Naive thymus-derived CD8-positive, alpha-beta T cell (primary cell): ENCODE results near the gene UCP3. TPM values are rescaled to one million over a fixed set of nuclear protein-coding genes. Genes with fewer than 3 reads are reported as not detected.

Experiments
- ATAC-seq, 2 donors: fragments of 150-1000 bp; cut with Tn5 transposase in 1 of 2; sonication (Bioruptor Pico), chemical (Tn5 transposase) in 1 of 2; 1 replicate in 1 of 2; 2 replicates in 1 of 2; pipeline ENCODE4 v1.10.0; 2021; ENCODE audit warnings: mild to moderate bottlenecking in 2 of 2, moderate library complexity in 2 of 2
- POLR2A ChIA-PET: fragments of 350-600 bp; sonication (Branson Sonifier 250); formaldehyde crosslinking; loops from one replicate; lab custom pipeline; 2021; ENCODE audit warnings: antibody characterized with exemption; lab: Charles Lee
- DNase-seq, 10 donors: peaks; one replicate each; pipeline versions ENCODE4 v3.0.0 to v3.0.0-alpha.2; 2020 to 2022
- H3K27ac Mint-ChIP-seq, 10 donors: one replicate each; pipeline ENCODE4 v1.8.0; 2020 to 2022; ENCODE audit warnings: mild to moderate bottlenecking in 10 of 10, mixed read lengths in 10 of 10, moderate library complexity in 4 of 10, inconsistent platforms in 1 of 10
- H3K27me3 Mint-ChIP-seq, 5 donors: one replicate each; pipeline ENCODE4 v1.8.0; 2021 to 2022; ENCODE audit warnings: mixed read lengths in 5 of 5
- H3K36me3 Mint-ChIP-seq, 3 donors: one replicate each; pipeline ENCODE4 v1.8.0; 2020 to 2022; ENCODE audit warnings: mixed read lengths in 3 of 3, mild to moderate bottlenecking in 2 of 3, inconsistent platforms in 1 of 3
- H3K4me1 Mint-ChIP-seq, 4 donors: one replicate each; pipeline ENCODE4 v1.8.0; 2021 to 2022; ENCODE audit warnings: mixed read lengths in 4 of 4
- H3K4me3 Mint-ChIP-seq, 10 donors: one replicate each; pipeline ENCODE4 v1.8.0; 2020 to 2022; ENCODE audit warnings: mild to moderate bottlenecking in 10 of 10, mixed read lengths in 10 of 10, moderate library complexity in 6 of 10, inconsistent platforms in 1 of 10
- H3K9me3 Mint-ChIP-seq, 9 donors: one replicate each; pipeline ENCODE4 v1.8.0; 2020 to 2022; ENCODE audit warnings: mixed read lengths in 9 of 9, mild to moderate bottlenecking in 3 of 9, inconsistent platforms in 1 of 9, moderate library complexity in 1 of 9
- polyA plus RNA-seq, 3 donors: library from polyadenylated mRNA; unstranded; fragments of 300-500 nt; fragmentation: Illumina TruSeq; gene quantifications; one replicate each; pipeline ENCODE4 v1.2.3, GENCODE V29; 2021
- total RNA-seq, 8 experiments: library from RNA in 2 of 8; stranded (reverse) in 2 of 8; gene quantifications; one replicate each; pipeline ENCODE4 v1.2.3 and lab custom pipeline; 2021 to 2026

UCP3 gene
- total and polyA plus RNA-seq, 5 experiments from 2014 or later, result 0.50 to 7.5 (median 3.8) TPM; not detected in 1

DNA sequence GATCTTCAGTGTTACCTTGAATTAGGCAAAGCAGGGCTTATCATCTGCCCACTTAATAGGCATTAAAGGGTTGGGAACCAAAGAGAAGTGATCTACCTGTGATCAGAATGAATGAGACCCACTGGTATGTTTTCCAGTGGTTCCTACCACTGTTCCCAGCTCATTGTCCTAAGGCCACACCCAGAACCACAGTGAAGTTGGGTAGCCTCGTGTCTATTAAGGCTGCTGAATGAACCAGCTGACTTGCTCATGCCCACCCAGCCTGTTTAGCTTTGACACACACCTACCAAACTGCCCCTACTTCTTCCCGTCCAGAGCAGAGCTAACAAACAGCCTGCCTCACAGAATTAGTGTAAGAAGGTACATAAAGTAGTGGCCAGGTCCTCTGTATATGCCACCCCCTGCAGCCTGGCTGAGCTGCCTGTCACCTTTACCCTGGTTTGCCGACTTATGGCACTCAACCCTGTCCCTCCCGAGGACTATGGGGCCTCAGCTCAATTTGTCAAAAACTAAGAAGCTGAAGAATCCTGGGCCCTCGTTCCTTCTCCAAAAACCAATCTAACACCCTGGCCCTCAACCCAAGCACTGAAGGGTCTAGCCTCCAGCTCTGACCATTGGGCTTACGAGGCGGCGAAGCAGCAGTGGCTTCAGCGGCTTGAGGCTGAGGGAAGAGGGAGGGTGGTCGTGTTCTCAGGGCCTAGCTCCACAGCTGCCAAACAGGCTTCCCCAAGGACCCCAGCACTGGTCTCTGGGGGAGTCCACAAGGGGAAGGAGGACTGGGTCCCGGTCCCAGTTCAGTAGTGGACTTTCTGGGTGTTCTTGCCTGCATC is 36.0 kb downstream of the UCP3 start:
- no peaks in the 10 kb centered on the region for H3K27me3 Mint-ChIP-seq
- peaks cover 65 to 100% (median 98%) of the 10 kb centered on the region in 4 donors for H3K4me1 Mint-ChIP-seq
- DNase-seq, result no peak
- H3K4me3 Mint-ChIP-seq, result peak overlapping the region; percentile 12 to 95 (median 57)
- peak overlapping the region; percentile 94 to 100 (median 98) for H3K27ac Mint-ChIP-seq
- peak in 1 of 2 donors; percentile 1 for ATAC-seq
- H3K36me3 Mint-ChIP-seq, result peaks cover 0 to 41% (median 31%) of the 10 kb centered on the region in 3 donors
- POLR2A ChIA-PET, result interaction anchor here (0.6 to 24.6 kb wide), 10 partner anchors 9 to 260 kb away, joined by 3 to 1033 read pairs (median 6); partner anchors contain the start of genes C2CD3, PPME1, UCP2 and UCP3
- no peaks in the 10 kb centered on the region for H3K9me3 Mint-ChIP-seq

DNA sequence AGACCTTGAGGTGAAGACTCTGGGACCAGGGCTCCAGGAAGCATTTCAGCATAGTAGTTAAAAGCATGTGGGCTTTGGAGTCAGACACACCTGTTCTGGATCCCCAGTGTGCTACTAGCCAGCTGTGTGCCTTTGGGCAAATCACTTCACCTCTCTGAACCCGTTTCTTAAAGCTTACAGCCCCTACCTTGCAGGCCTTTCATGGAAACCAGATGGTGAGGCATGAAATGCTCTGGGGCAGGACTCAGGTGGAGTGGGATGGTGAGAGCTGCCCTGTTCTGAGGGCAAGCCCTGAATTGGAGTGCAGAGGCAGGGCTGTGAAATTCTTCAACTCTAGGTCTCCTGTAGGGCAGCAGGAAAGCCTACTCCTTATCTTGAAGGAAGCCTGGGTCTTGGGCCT is 36.7 kb downstream of the UCP3 start:
- DNase-seq, result peak in 1 of 10 donors; percentile 32
- Mint-ChIP-seq H3K36me3 (peaks cover 0 to 35% (median 26%) of the 10 kb centered on the region in 3 donors), H3K4me3 (peak overlapping the region in 5 of 10 donors; percentile 19 to 95 (median 26)), H3K27ac (peak overlapping the region; percentile 94 to 100 (median 98)), H3K27me3 (no peaks in the 10 kb centered on the region), H3K4me1 (peaks cover 61 to 100% (median 97%) of the 10 kb centered on the region in 4 donors), H3K9me3 (no peaks in the 10 kb centered on the region)
- POLR2A ChIA-PET, result interaction anchor here (1.1 to 24.6 kb wide), 7 partner anchors 8 to 199 kb away, joined by 3 to 1033 read pairs (median 81); partner anchors contain the start of genes C2CD3, PPME1, UCP2 and UCP3
- no peak for ATAC-seq

DNA sequence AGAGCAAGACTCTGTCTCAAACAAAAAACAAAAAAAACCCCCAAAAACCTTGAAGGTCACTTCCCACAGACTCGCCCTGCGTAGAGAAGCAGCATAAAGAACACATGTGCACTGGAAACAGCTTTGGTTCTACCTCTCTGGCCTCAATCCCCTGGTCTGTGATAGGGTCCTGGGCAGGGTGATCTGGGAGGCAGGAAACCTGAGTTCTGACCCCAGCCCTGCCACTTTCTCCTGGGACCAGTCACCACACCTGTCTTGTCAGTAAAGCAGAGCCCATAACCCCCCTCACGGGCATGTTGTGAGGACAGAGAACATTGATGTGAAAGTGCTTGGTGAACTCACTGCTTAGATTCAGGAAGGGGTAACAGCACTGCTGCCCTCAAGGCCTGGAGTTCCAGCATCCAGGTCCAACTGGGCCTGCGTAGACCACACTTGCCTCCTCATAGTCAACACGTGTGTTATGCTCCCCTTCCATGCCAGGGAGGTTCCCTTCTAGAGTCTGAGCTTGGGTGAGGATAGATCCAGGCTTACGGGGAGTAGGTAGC is 37.6 kb downstream of the UCP3 start:
- peaks cover 0 to 25% (median 17%) of the 10 kb centered on the region in 3 donors for H3K36me3 Mint-ChIP-seq
- no peaks in the 10 kb centered on the region for H3K27me3 Mint-ChIP-seq
- H3K27ac Mint-ChIP-seq, result peak overlapping the region; percentile 94 to 100 (median 98)
- H3K4me3 Mint-ChIP-seq, result peak overlapping the region in 8 of 10 donors; percentile 2 to 95 (median 52)
- POLR2A ChIA-PET, result interaction anchor here (0.8 to 24.6 kb wide), 7 partner anchors 11 to 118 kb away, joined by 3 to 1033 read pairs (median 81); partner anchors contain the start of genes UCP2 and UCP3
- peaks cover 56 to 92% (median 87%) of the 10 kb centered on the region in 4 donors for H3K4me1 Mint-ChIP-seq
- H3K9me3 Mint-ChIP-seq, result no peaks in the 10 kb centered on the region
- ATAC-seq, result peak in 1 of 2 donors; percentile 3
- DNase-seq, result peak in 1 of 10 donors; percentile 37

DNA sequence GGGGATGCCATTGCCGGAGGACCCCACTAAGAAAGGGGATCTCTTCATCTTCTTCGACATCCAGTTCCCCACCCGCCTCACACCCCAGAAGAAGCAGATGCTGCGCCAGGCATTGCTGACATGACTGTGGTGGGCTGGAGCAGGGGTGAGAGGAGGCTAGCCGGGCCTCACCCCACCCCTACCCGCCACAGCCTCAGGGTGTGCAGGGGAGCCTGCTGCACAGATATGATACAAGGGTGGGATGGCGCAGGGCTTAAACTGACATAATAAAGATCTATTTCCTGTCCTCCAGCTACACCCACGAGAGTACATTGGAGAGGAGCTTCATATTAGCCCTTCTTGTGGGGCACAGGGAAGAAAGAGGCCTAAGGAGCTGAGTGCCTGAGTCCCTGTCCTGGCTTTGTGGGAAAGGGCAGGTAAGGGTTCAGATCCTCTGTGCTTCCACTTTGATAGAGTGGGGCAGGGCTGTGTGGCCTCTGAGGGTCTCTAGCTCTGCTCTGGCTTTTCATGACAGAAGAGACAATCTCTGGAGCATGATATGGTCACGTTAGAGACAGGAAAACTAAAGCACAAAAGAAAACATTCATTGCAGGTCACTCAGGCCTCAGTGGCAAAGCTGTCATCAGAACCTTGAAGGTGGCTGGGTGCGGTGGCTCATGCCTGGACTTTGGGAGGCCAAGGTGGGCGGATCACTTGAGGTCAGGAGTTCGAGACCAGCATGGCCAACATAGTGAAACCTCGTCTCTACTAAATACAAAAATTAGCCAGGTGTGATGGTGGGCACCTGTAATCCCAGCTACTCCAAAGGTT is 38.7 kb downstream of the UCP3 start:
- peak overlapping the region; percentile 94 to 100 (median 98) for H3K27ac Mint-ChIP-seq
- DNase-seq, result peak; percentile 36 to 82 (median 61)
- ATAC-seq, result peak; percentile 31 to 71
- no peaks in the 10 kb centered on the region for H3K27me3 Mint-ChIP-seq
- H3K4me3 Mint-ChIP-seq, result peak overlapping the region; percentile 29 to 85 (median 62)
- H3K4me1 Mint-ChIP-seq, result peaks cover 50 to 91% (median 81%) of the 10 kb centered on the region in 4 donors
- no peaks in the 10 kb centered on the region for H3K9me3 Mint-ChIP-seq
- peaks cover 0 to 15% (median 8%) of the 10 kb centered on the region in 3 donors for H3K36me3 Mint-ChIP-seq
- POLR2A ChIA-PET, result interaction anchor here (0.6 to 24.6 kb wide), 10 partner anchors 12 to 218 kb away, joined by 3 to 1033 read pairs (median 6); partner anchors contain the start of genes UCP2 and UCP3

DNA sequence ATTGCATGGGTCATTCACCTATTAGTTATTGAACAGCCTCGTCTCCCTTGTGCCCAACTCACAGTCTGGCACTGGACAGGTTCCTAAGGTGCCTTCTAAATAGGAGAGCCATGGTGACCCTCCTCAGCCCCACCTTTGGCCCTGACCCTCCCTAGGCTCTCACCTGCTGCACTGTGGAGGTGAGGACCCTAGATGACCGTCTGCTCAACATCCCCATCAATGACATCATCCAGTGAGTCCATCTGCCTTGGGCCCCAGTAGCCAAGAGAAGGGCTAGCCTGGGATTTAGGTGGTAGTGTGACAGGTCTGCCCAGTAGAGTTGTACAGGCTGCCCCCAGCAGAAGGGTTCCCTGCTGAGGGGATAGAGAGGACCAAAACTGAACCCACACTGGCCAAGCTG is 39.8 kb downstream of the UCP3 start:
- Mint-ChIP-seq H3K4me3 (peak overlapping the region in 9 of 10 donors; percentile 30 to 85 (median 63)), H3K4me1 (peaks cover 42 to 89% (median 79%) of the 10 kb centered on the region in 4 donors), H3K27ac (peak overlapping the region; percentile 94 to 100 (median 98)), H3K36me3 (peaks cover 0 to 4% (median 0%) of the 10 kb centered on the region in 3 donors), H3K27me3 (no peaks in the 10 kb centered on the region), H3K9me3 (no peaks in the 10 kb centered on the region)
- ATAC-seq, result no peak
- POLR2A ChIA-PET, result interaction anchor here (1.1 to 24.6 kb wide), 6 partner anchors 13 to 190 kb away, joined by 3 to 1033 read pairs (median 266); partner anchors contain the start of genes UCP2 and UCP3
- DNase-seq, result no peak

DNA sequence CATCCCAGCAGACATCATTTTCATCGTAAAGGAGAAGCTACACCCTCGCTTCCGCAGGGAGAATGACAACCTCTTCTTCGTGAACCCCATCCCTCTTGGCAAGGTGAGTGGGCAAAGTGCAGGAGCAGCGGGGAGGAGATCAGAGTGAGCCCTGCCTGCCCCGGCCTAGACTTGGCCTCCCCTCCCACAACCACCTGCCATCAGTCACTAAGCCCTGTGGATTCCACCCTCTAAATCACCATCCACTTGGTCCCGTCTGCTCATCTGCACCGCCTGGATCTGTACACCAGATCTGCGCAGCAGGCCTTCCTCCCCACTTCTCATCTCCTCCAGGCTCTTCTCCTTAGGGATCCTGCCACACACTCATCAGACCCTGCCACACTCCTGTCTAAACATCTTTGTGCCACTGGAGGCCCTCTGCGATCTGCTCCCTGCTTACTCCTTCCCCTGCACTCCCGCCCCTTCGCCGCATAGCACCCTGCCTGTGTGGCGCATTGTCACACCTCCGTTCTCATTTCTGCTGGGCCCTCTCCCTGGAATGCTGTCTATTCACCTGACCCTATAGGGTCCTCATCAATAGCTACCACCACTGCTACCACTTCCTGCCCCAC is 40.4 kb downstream of the UCP3 start:
- H3K36me3 Mint-ChIP-seq, result no peaks in the 10 kb centered on the region
- peak overlapping the region; percentile 94 to 100 (median 98) for H3K27ac Mint-ChIP-seq
- POLR2A ChIA-PET, result interaction anchor here (1.1 to 24.6 kb wide), 6 partner anchors 11 to 67 kb away, joined by 3 to 1033 read pairs (median 266); partner anchors contain the start of genes UCP2 and UCP3
- no peaks in the 10 kb centered on the region for H3K27me3 Mint-ChIP-seq
- peaks cover 41 to 85% (median 76%) of the 10 kb centered on the region in 4 donors for H3K4me1 Mint-ChIP-seq
- ATAC-seq, result peak in 1 of 2 donors; percentile 4
- H3K9me3 Mint-ChIP-seq, result no peaks in the 10 kb centered on the region
- DNase-seq, result no peak
- H3K4me3 Mint-ChIP-seq, result peak overlapping the region in 8 of 10 donors; percentile 30 to 85 (median 66)

DNA sequence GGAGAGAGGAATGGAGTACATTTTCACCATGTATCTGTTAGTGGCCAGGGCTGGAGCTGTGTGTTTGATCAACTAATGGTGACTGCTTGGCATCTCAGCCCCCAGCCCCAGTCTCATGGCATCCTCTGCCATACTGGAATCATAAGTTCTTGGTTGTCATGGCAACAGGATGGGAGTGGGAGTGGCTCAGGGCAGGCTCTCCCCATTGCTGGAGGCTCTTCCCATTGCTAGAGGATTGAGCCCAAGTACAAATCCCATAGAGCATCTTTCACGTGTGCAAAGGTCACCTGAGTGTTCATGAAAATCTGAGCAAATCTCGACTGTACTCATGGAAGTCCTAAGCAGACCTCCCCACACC is 43.1 kb downstream of the UCP3 start:
- POLR2A ChIA-PET, result interaction anchor here (2.6 to 24.6 kb wide), 6 partner anchors 16 to 64 kb away, joined by 11 to 1033 read pairs (median 266); partner anchors contain the start of genes UCP2 and UCP3
- DNase-seq, result no peak
- Mint-ChIP-seq H3K4me3 (peak overlapping the region in 3 of 10 donors; percentile 12 to 26 (median 18)), H3K4me1 (peaks cover 26 to 58% (median 49%) of the 10 kb centered on the region in 4 donors), H3K9me3 (no peaks in the 10 kb centered on the region), H3K27me3 (no peaks in the 10 kb centered on the region), H3K36me3 (no peaks in the 10 kb centered on the region), H3K27ac (peak overlapping the region in 8 of 10 donors; percentile 39 to 87 (median 76))
- ATAC-seq, result no peak

GRCh38 chr11:73965076-73965763 is 43.7 kb downstream of the UCP3 start:
- peaks cover 25 to 53% (median 45%) of the 10 kb centered on the region in 4 donors for H3K4me1 Mint-ChIP-seq
- ATAC-seq, result no peak
- no peaks in the 10 kb centered on the region for H3K9me3 Mint-ChIP-seq
- H3K27me3 Mint-ChIP-seq, result no peaks in the 10 kb centered on the region
- DNase-seq, result no peak
- peak overlapping the region in 2 of 10 donors; percentile 60 to 64 for H3K4me3 Mint-ChIP-seq
- no peaks in the 10 kb centered on the region for H3K36me3 Mint-ChIP-seq
- POLR2A ChIA-PET, result interaction anchor here (0.7 to 19.8 kb wide), 10 partner anchors 7 to 68 kb away, joined by 4 to 534 read pairs (median 12); partner anchors contain the start of genes UCP2 and UCP3
- H3K27ac Mint-ChIP-seq, result peak overlapping the region in 8 of 10 donors; percentile 15 to 94 (median 33)

DNA sequence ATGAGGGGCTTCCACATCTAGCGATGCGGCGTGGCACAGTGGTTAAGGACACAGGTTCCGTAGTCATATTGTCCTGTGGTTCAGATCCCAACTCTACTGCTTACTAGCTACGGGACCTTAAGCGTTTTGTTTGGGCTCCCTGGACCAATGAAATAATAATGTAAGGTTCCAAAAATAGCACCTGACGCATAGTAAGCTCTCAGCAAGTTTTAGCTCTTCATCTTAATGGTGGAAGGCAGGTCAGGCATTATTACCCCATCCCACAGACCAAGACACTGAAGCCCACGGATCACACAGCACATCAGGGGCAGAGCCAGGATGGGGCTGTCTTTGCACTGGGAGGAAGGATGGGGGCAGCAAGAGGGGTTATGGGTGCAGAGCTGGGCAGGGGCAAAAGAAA is 45.0 kb downstream of the UCP3 start:
- DNase-seq, result no peak
- Mint-ChIP-seq H3K4me3 (peak overlapping the region in 5 of 10 donors; percentile 20 to 72 (median 56)), H3K36me3 (no peaks in the 10 kb centered on the region), H3K9me3 (no peaks in the 10 kb centered on the region), H3K27me3 (no peaks in the 10 kb centered on the region), H3K27ac (peak overlapping the region; percentile 7 to 95 (median 72)), H3K4me1 (peaks cover 12 to 39% (median 31%) of the 10 kb centered on the region in 4 donors)
- POLR2A ChIA-PET, result interaction anchor here (0.6 to 13.0 kb wide), 13 partner anchors 9 to 91 kb away, joined by 3 to 534 read pairs (median 5); partner anchors contain the start of genes UCP2 and UCP3
- ATAC-seq, result no peak

- ATAC-seq, result no peak
- no peaks in the 10 kb centered on the region for H3K36me3 Mint-ChIP-seq
- no peak overlapping the region for H3K4me3 Mint-ChIP-seq
- DNase-seq, result no peak
- H3K27me3 Mint-ChIP-seq, result peaks cover 0 to 6% (median 5%) of the 10 kb centered on the region in 5 donors
- H3K4me1 Mint-ChIP-seq, result peaks cover 12 to 27% (median 19%) of the 10 kb centered on the region in 4 donors
- POLR2A ChIA-PET, result interaction anchor here (13.0 kb wide), 1 partner anchor 20 kb away, joined by 534 read pairs; the partner anchor contains the start of gene UCP2
- H3K9me3 Mint-ChIP-seq, result no peaks in the 10 kb centered on the region
- H3K27ac Mint-ChIP-seq, result peak overlapping the region in 1 of 10 donors; percentile 54
Observed at GRCh38 chr11:73962101-73962705, 46.7 kb downstream of the UCP3 start.
